ENCODE results near the gene ZGPAT. TPM values are rescaled to one million over a fixed set of nuclear protein-coding genes. Genes with fewer than 3 reads are reported as not detected.

The ZGPAT gene
- total and polyA plus RNA-seq, 2 of the 4 experiments (the other 2 are of a cell fraction) = 13.4 to 20.2 TPM

- TF ChIP-seq USF2 (IDR thresholded peaks at IDR 0.05; ENCODE audit: low read depth, low read length) (peak; percentile 57), BHLHE40 (IDR thresholded peaks at IDR 0.05; ENCODE audit: low read depth, low read length) (peak; percentile 89), SMC3 (IDR thresholded peaks at IDR 0.05; ENCODE audit: low read depth, low read length) (no peak), RCOR1 (IDR thresholded peaks at IDR 0.05; ENCODE audit: insufficient replicate concordance, low read length) (no peak), RAD21 (IDR thresholded peaks at IDR 0.05; ENCODE audit: low read length) (0 out of 2 replicates have a peak, but pooled peaks have one; percentile 3), CEBPB (IDR thresholded peaks at IDR 0.05; ENCODE audit: low read depth, low read length) (peak; percentile 36; the same call in 1 of the 2 replicates)
- Histone ChIP-seq H2AFZ (replicated peaks; ENCODE audit: low read length, poor library complexity) (peak overlapping the region; percentile 92), H2BK5ac (ENCODE audit: low read depth, low read length, poor library complexity, severe bottlenecking) (peak overlapping the region; percentile 96), H3K9me1 (ENCODE audit: insufficient read depth, low read length) (peaks cover 22% of the 10 kb centered on the region), H4K5ac (ENCODE audit: low read depth, low read length) (peak overlapping the region; percentile 94), H2AK5ac (ENCODE audit: low read depth, low read length) (peak overlapping the region; percentile 99), H3K4me2 (ENCODE audit: low read depth, low read length) (peak overlapping the region; percentile 6), H3K27ac (ENCODE audit: insufficient read depth, low read length) (peak overlapping the region; percentile 63), H3K14ac (replicated peaks; ENCODE audit: low read depth, low read length) (peak overlapping the region; percentile 73), H2BK20ac (ENCODE audit: low read depth, low read length) (peak overlapping the region; percentile 82), H2AK9ac (replicated peaks; ENCODE audit: low read depth, low read length, poor library complexity) (peak overlapping the region; percentile 90), H4K8ac (ENCODE audit: low read depth in 2 of 2, low read length in 2 of 2) (peak overlapping the region; percentile 83 to 98), H3K4me1 (ENCODE audit: control insufficient read depth, insufficient read depth, low read length) (peaks cover 27% of the 10 kb centered on the region), H2BK15ac (ENCODE audit: low read depth, low read length) (peak overlapping the region; percentile 83; the same call in 2 of the 3 replicates), H4K91ac (ENCODE audit: insufficient read depth, low read depth, low read length) (peak overlapping the region; percentile 92), H3K9ac (ENCODE audit: low read depth, low read length) (0 out of 2 replicates have a peak overlapping the region, but pooled peaks have one; percentile 7), H3K36me3 (ENCODE audit: control insufficient read depth, insufficient read depth, low read length) (0 out of 2 replicates have a peak, but pooled peaks cover 3% of the 10 kb centered on the region), H3K79me1 (ENCODE audit: low read depth in 1 of 2, low read length in 2 of 2) (peaks cover 10 to 35% of the 10 kb centered on the region in 2 experiments; a peak in 3 of 4 replicates), H3K23ac (ENCODE audit: low read depth, low read length) (peak overlapping the region; percentile 69), H4K20me1 (ENCODE audit: insufficient read depth, low read length) (no peaks in the 10 kb centered on the region), H3K27me3 (ENCODE audit: control insufficient read depth, insufficient read depth, low read length) (no peaks in the 10 kb centered on the region), H2BK120ac (ENCODE audit: low read depth, low read length) (peak overlapping the region; percentile 95), H3K18ac (ENCODE audit: low read depth, low read length) (peak overlapping the region; percentile 44), H3K9me3 (ENCODE audit: control insufficient read depth, insufficient read depth, low read length) (no peaks in the 10 kb centered on the region), H3K4me3 (ENCODE audit: insufficient read depth, low read depth, low read length) (no peak overlapping the region), H3K56ac (ENCODE audit: extremely low read depth, insufficient read depth, low read length) (peak overlapping the region; percentile 28; the same call in 1 of the 2 replicates), H3K4ac (ENCODE audit: low read depth, low read length) (peak overlapping the region; percentile 98)
- dilution Hi-C loops (cut with HindIII; ENCODE audit: low sequenced_read_pairs, unreplicated experiment) = no loop called here
- 51% methylated on average over 16 of the region's 45 CpGs; no CpG with 5 or more reads in 1 of the 2 experiments for WGBS, 2 experiments (ENCODE audit: extremely low coverage in 2 of 2, insufficient read length in 1 of 2)
- in situ Hi-C loops (cut with MboI; ENCODE audit: low sequenced_read_pairs) = no loop called here
- BruUV-seq (replicated peaks) = no TSS peak
- CTCF ChIA-PET = no interaction called here
- POLR2A ChIA-PET (ENCODE audit: unreplicated experiment) = no interaction called here
- ATAC-seq (ENCODE audit: low read depth) (peak; percentile 24), DNase-seq (peak; percentile 80)
- intact Hi-C loops (cut with micrococcal nuclease) = no loop called here
Observed at GRCh38 chr20:63686492-63687321, 21.1 kb upstream of the ZGPAT start.

Measured in IMR-90 (cell line).